ENCODE data around the gene SCO1.

GRCh38 chr17:10666906-10667305, 30.4 kb downstream of the SCO1 start:
- no peak for TF ChIP-seq POLR2A (IDR thresholded peaks at IDR 0.05)
- TF ChIP-seq EP300 (IDR thresholded peaks at IDR 0.05) = no peak
- no peak for TF ChIP-seq POLR2AphosphoS5 (IDR thresholded peaks at IDR 0.05)

Data from sigmoid colon (tissue), 4 donors.